BJ (cell line): ENCODE data around the gene SOBP. TPM values are rescaled to one million over a fixed set of nuclear protein-coding genes. Genes with fewer than 3 reads are reported as not detected.
A peak's percentile ranks its signal among the peaks of the same experiment; 100 is the strongest.

Experiments
- CTCF ChIA-PET: fragments of 350-600 bp; formaldehyde crosslinking; extraction: SDS; loops from one replicate; lab custom pipeline; 2021; ENCODE audit warnings: antibody characterized with exemption, inconsistent platforms; lab: Yijun Ruan, JAX
- POLR2A ChIA-PET: fragments of 300-600 bp; sonication (Branson Sonifier 250); formaldehyde crosslinking; extraction: SDS; loops from one replicate; lab custom pipeline; 2021; ENCODE audit warnings: antibody characterized with exemption; lab: Charles Lee
- DNase-seq: peaks from one replicate; pipeline ENCODE4 v3.0.0-alpha.2; 2011; ENCODE audit warnings: low read depth
- H3K27me3 ChIP-seq: 2 replicates; pipeline ENCODE4 v1.6.0; 2011; ENCODE audit warnings: low read length; ENCODE audit not compliant: control insufficient read depth, insufficient read depth
- H3K36me3 ChIP-seq: 2 replicates; pipeline ENCODE4 v1.5.1; 2011; ENCODE audit warnings: low read length; ENCODE audit not compliant: control insufficient read depth, insufficient read depth
- H3K4me3 ChIP-seq: 2 replicates; pipeline ENCODE4 v1.5.1; 2011; ENCODE audit warnings: low read depth, mild to moderate bottlenecking, control low read depth, low read length
- CTCF ChIP-seq: IDR thresholded peaks from 2 replicates; pipeline ENCODE4 v1.5.1; 2011; ENCODE audit warnings: low read depth, mild to moderate bottlenecking, control low read depth, inconsistent platforms, low read length, moderate library complexity; ENCODE audit not compliant: insufficient read depth
- polyA plus RNA-seq: library from polyadenylated mRNA; depleted of rRNA; stranded (reverse); fragments of >200 nt; gene quantifications from 2 replicates; pipeline ENCODE4 v1.2.3, GENCODE V29; 2011

SOBP gene
- polyA plus RNA-seq, 1 experiment: not detected

- no peak for TF ChIP-seq CTCF
- Histone ChIP-seq H3K27me3 (no peaks in the 10 kb centered on the region), H3K36me3 (0 out of 2 replicates have a peak, but pooled peaks cover 1% of the 10 kb centered on the region), H3K4me3 (no peak overlapping the region)
- ChIA-PET CTCF (interaction anchor here (1.3 to 1.5 kb wide), 2 partner anchors 16 to 261 kb away, joined by 4 read pairs; partner anchors contain the start of gene PDSS2), POLR2A (no interaction called here)
- no peak for DNase-seq
These were observed 46.2 kb upstream of the SOBP start for GRCh38 chr6:107443608-107444267.

- no peak for TF ChIP-seq CTCF
- no peak for DNase-seq
- H3K36me3 ChIP-seq: no peaks in the 10 kb centered on the region
- POLR2A ChIA-PET: interaction anchor here (0.5 kb wide), 1 partner anchor 15 kb away, joined by 3 read pairs; the partner anchor contains the start of gene PDSS2
- H3K27me3 ChIP-seq: no peaks in the 10 kb centered on the region
- CTCF ChIA-PET: interaction anchor here (1.3 to 1.5 kb wide), 2 partner anchors 15 to 260 kb away, joined by 4 read pairs; partner anchors contain the start of gene PDSS2
- H3K4me3 ChIP-seq: no peak overlapping the region
These were observed 45.6 kb upstream of the SOBP start for GRCh38 chr6:107444277-107444676.

- POLR2A ChIA-PET: no interaction called here
- Histone ChIP-seq H3K36me3 (no peaks in the 10 kb centered on the region), H3K27me3 (no peaks in the 10 kb centered on the region), H3K4me3 (no peak overlapping the region)
- DNase-seq: no peak
- CTCF ChIA-PET: no interaction called here
- no peak for TF ChIP-seq CTCF
These were observed 42.2 kb upstream of the SOBP start for GRCh38 chr6:107447663-107448216.

- H3K36me3 ChIP-seq: no peaks in the 10 kb centered on the region
- ChIA-PET POLR2A (no interaction called here), CTCF (no interaction called here)
- no peak for TF ChIP-seq CTCF
- H3K27me3 ChIP-seq: no peaks in the 10 kb centered on the region
- H3K4me3 ChIP-seq: no peak overlapping the region
- no peak for DNase-seq
These were observed 41.1 kb upstream of the SOBP start for GRCh38 chr6:107448776-107449175.

GRCh38 chr6:107458672-107459282 lies 31.1 kb upstream of the SOBP start:
- no peak for DNase-seq
- ChIA-PET POLR2A (interaction anchor here (0.6 kb wide), 1 partner anchor 14 kb away, joined by 3 read pairs; no protein-coding TSS in a partner anchor), CTCF (interaction anchor here (0.6 to 2.4 kb wide), 9 partner anchors 8 to 329 kb away, joined by 3 to 11 read pairs (median 4); no protein-coding TSS in a partner anchor)
- Histone ChIP-seq H3K36me3 (no peaks in the 10 kb centered on the region), H3K27me3 (no peaks in the 10 kb centered on the region), H3K4me3 (peak overlapping the region; percentile 56)
- TF ChIP-seq CTCF: no peak
